HL-60/S4 treated with retinoic acid at 250 ng/mL for 4 days and 3 days (cell line): ENCODE data around the gene ARHGEF11.
"Not testable (repeated sequence)": the region's sequence is repeated elsewhere in the genome, so short reads cannot be mapped to it uniquely, and the experiment has no call there.

Experiments
- in situ Hi-C: fragments of 300-500 bp; cut with MboI; formaldehyde crosslinking; loops from 2 replicates; pipeline ENCODE4 v1.7.0; 2022; ENCODE audit warnings: low sequenced_read_pairs

Gene ARHGEF11

GRCh38 chr1:156931974-156932710, 113.4 kb downstream of the ARHGEF11 start:
- in situ Hi-C loops: no loop called here

- in situ Hi-C loops: no loop called here
Observed at GRCh38 chr1:156931211-156931952, 114.2 kb downstream of the ARHGEF11 start.

- in situ Hi-C loops: no loop called here
Observed at GRCh38 chr1:156930483-156930882, 115.1 kb downstream of the ARHGEF11 start.

GRCh38 chr1:156929596-156930238, 115.8 kb downstream of the ARHGEF11 start:
- in situ Hi-C loops: no loop called here

- in situ Hi-C loops: no loop called here
Observed at GRCh38 chr1:156928043-156928602, 117.4 kb downstream of the ARHGEF11 start.

GRCh38 chr1:156927215-156928042, 118.1 kb downstream of the ARHGEF11 start:
- in situ Hi-C loops: no loop called here

GRCh38 chr1:156926695-156927094, 118.8 kb downstream of the ARHGEF11 start:
- in situ Hi-C loops: not testable (repeated sequence)

- in situ Hi-C loops: no loop called here
Observed at GRCh38 chr1:156926175-156926574, 119.4 kb downstream of the ARHGEF11 start.

- in situ Hi-C loops: no loop called here
Observed at GRCh38 chr1:156925154-156926010, 120.2 kb downstream of the ARHGEF11 start.

- in situ Hi-C loops: no loop called here
Observed at GRCh38 chr1:156924478-156925153, 120.9 kb downstream of the ARHGEF11 start.

- in situ Hi-C loops: no loop called here
Observed at GRCh38 chr1:156923670-156924477, 121.7 kb downstream of the ARHGEF11 start.

- in situ Hi-C loops: no loop called here
Observed at GRCh38 chr1:156922986-156923669, 122.4 kb downstream of the ARHGEF11 start.

GRCh38 chr1:156921053-156921529, 124.5 kb downstream of the ARHGEF11 start:
- in situ Hi-C loops: no loop called here

GRCh38 chr1:156920233-156921052, 125.1 kb downstream of the ARHGEF11 start, which contains the start of gene LRRC71:
TSS of gene LRRC71 (plus strand) at chr1:156920632. CDS start at chr1:156920804, 172 bp downstream.
- in situ Hi-C loops: no loop called here

- in situ Hi-C loops: no loop called here
Observed at GRCh38 chr1:156914440-156914856, 131.1 kb downstream of the ARHGEF11 start.

- in situ Hi-C loops: no loop called here
Observed at GRCh38 chr1:156913809-156914387, 131.6 kb downstream of the ARHGEF11 start.
